ENCODE results near the gene PERM1. TPM values are rescaled to one million over a fixed set of nuclear protein-coding genes. Genes with fewer than 3 reads are reported as not detected.

PERM1 gene
- total RNA-seq, 1 experiment from 2014 or later = not detected

DNA sequence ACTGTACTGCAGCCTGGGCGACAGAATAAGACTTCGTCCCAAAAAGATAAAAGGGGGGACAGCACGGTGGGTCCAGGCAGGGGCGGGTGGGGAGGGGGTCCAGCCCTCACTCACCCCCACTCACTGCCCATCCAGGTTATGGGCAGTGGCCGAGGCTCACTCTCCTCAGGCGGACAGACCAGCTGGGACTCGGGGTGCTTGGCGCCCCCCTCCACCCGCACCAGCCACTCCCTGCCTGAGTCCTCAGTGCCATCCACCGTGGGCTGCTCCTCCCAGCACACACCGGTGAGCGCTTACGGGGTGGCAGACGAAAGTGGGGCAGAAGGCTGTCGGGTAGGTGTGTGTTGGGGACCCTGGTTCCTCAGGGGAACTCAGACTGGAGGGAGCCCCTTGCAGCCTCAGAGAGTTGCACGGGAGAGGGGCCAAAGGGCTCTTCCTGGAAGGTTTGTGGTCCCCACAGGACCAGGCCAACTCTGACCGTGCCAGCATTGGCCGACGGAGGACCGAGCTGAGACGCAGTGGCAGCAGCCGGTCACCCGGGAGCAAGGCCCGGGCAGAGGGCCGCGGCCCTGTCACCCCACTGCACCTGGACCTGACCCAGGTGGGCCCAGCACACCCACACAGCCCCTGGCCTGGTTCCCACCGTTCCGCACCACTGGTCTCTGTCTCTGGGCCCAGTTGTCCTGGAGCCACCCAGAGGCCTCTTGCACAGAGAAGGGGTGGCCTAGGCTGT lies 9.0 kb downstream of the PERM1 start:
- Mint-ChIP-seq H3K4me3 (ENCODE audit: unreplicated experiment) (no peak overlapping the region), H3K4me1 (ENCODE audit: insufficient read depth, unreplicated experiment) (peaks cover 10% of the 10 kb centered on the region), H3K36me3 (ENCODE audit: insufficient read depth, unreplicated experiment) (no peaks in the 10 kb centered on the region), H3K27me3 (ENCODE audit: insufficient read depth, unreplicated experiment) (no peaks in the 10 kb centered on the region), H3K9me3 (ENCODE audit: unreplicated experiment) (no peaks in the 10 kb centered on the region), H3K27ac (ENCODE audit: low read depth, unreplicated experiment) (no peak overlapping the region)
- intact Hi-C loops (cut with micrococcal nuclease) = no loop called here
- no TSS peak for BruUV-seq (replicated peaks)
- ChIA-PET POLR2A (no interaction called here), CTCF (no interaction called here)
- DNase-seq (ENCODE audit: unreplicated experiment) = no peak
- TF ChIP-seq, protein P1, sequence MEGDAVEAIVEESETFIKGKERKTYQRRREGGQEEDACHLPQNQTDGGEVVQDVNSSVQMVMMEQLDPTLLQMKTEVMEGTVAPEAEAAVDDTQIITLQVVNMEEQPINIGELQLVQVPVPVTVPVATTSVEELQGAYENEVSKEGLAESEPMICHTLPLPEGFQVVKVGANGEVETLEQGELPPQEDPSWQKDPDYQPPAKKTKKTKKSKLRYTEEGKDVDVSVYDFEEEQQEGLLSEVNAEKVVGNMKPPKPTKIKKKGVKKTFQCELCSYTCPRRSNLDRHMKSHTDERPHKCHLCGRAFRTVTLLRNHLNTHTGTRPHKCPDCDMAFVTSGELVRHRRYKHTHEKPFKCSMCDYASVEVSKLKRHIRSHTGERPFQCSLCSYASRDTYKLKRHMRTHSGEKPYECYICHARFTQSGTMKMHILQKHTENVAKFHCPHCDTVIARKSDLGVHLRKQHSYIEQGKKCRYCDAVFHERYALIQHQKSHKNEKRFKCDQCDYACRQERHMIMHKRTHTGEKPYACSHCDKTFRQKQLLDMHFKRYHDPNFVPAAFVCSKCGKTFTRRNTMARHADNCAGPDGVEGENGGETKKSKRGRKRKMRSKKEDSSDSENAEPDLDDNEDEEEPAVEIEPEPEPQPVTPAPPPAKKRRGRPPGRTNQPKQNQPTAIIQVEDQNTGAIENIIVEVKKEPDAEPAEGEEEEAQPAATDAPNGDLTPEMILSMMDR (IDR thresholded peaks at IDR 0.05; ENCODE audit: unreplicated experiment) = no peak

DNA sequence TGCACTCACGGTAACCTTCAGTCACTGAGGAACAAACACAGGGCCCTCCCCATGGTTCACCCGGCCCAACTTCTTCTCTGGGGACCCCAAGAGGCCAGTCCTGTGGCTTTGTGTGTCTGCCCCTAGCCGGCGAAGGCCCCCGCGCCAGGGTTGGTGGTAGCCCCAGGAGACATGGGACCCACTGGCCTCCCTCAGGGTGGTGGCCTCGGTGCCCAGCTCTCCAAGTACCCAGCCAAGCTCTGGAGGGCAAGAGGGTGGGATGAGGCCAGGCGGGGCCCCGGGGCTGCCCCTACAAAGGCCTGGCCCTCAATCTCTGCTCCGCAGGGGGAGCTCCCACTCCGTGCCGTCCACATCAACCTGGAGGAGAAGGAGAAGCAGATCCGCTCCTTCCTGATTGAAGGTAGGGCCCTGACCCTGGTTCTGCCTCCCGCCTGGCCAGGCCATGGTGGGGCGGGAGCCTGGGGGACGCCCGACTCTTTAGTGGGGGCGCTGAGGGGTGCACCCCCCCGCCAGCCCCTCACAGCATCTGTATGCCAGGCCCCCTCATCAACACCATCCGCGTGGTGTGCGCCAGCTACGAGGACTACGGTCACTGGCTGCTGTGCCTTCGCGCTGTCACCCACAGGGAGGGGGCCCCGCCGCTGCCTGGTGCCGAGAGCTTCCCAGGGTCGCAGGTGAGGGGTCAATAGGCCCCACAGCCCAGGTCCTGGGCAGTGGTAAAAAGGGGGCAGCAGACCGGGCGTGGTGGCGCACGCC lies 10.0 kb downstream of the PERM1 start:
- Mint-ChIP-seq H3K9me3 (ENCODE audit: unreplicated experiment) (no peaks in the 10 kb centered on the region), H3K27me3 (ENCODE audit: insufficient read depth, unreplicated experiment) (no peaks in the 10 kb centered on the region), H3K27ac (ENCODE audit: low read depth, unreplicated experiment) (no peak overlapping the region), H3K4me3 (ENCODE audit: unreplicated experiment) (no peak overlapping the region), H3K36me3 (ENCODE audit: insufficient read depth, unreplicated experiment) (no peaks in the 10 kb centered on the region), H3K4me1 (ENCODE audit: insufficient read depth, unreplicated experiment) (peaks cover 10% of the 10 kb centered on the region)
- CTCF ChIA-PET = interaction anchor here (0.6 to 1.2 kb wide), 3 partner anchors 11 to 34 kb away, joined by 3 to 4 read pairs (median 3); no protein-coding TSS in a partner anchor
- DNase-seq (ENCODE audit: unreplicated experiment) = no peak
- TF ChIP-seq, protein P1 (IDR thresholded peaks at IDR 0.05; ENCODE audit: unreplicated experiment) = no peak
- POLR2A ChIA-PET = interaction anchor here (0.7 kb wide), 1 partner anchor 28 kb away, joined by 3 read pairs; no protein-coding TSS in a partner anchor
- BruUV-seq (replicated peaks) = no TSS peak
- intact Hi-C loops (cut with micrococcal nuclease) = no loop called here

DNA sequence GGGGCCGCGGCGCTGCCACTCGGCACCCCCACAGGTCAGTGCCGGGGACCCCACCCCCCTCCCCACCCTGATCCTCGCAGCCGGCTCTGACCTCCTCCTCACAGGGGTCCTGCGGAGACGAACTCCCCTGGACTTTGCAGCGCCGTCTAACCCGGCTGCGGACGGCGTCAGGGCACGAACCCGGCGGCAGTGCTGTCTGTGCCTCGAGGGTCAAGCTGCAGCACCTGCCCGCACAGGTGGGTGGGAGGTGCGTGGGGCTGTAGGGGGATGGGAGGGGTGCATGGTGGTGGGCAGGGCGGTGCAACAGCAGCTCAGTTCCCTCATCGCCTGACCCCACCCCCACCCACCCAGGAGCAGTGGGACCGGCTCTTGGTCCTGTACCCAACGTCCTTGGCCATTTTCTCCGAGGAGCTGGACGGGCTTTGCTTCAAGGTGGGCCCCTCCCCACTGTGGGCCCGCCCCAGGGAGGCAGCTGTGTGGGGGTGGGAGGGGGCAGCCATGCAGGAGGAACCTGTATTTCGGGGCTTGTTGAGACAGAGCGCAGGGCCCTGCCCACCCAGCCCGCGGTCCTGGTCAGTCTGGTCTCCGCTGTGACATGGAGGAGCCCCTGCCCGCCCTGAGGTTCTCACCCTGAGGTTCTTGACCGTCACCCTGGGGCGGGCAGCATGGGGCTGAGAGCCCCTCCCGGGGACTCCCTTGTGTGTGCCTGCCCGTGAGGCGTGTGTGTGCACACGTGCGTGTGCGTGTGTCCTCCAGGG lies 10.7 kb downstream of the PERM1 start:
- POLR2A ChIA-PET = interaction anchor here (0.6 kb wide), 2 partner anchors 59 to 122 kb away, joined by 3 read pairs; no protein-coding TSS in a partner anchor
- intact Hi-C loops (cut with micrococcal nuclease) = no loop called here
- no peaks in the 10 kb centered on the region for H3K27me3 Mint-ChIP-seq (ENCODE audit: insufficient read depth, unreplicated experiment)
- H3K27ac Mint-ChIP-seq (ENCODE audit: low read depth, unreplicated experiment) = no peak overlapping the region
- no peak for DNase-seq (ENCODE audit: unreplicated experiment)
- no peaks in the 10 kb centered on the region for H3K36me3 Mint-ChIP-seq (ENCODE audit: insufficient read depth, unreplicated experiment)
- CTCF ChIA-PET = interaction anchor here (0.6 to 1.2 kb wide), 3 partner anchors 12 to 92 kb away, joined by 3 to 4 read pairs (median 3); no protein-coding TSS in a partner anchor
- H3K4me1 Mint-ChIP-seq (ENCODE audit: insufficient read depth, unreplicated experiment) = peaks cover 10% of the 10 kb centered on the region
- H3K4me3 Mint-ChIP-seq (ENCODE audit: unreplicated experiment) = no peak overlapping the region
- TF ChIP-seq, protein P1 (IDR thresholded peaks at IDR 0.05; ENCODE audit: unreplicated experiment) = no peak
- no peaks in the 10 kb centered on the region for H3K9me3 Mint-ChIP-seq (ENCODE audit: unreplicated experiment)
- no TSS peak for BruUV-seq (replicated peaks)
